DOHH2 (cell line): ENCODE data around the gene ZNF418.

Source experiments
- H3F3A ChIP-seq: fragments of 200-600 bp; sonication (generic), shearing (Covaris generic); 2 replicates; pipeline ENCODE4 v1.6.0; 2016; ENCODE audit warnings: antibody characterized with exemption, mild to moderate bottlenecking; ENCODE audit not compliant: control insufficient read depth, insufficient read depth
- H3K27ac ChIP-seq: fragments of 200-600 bp; sonication (generic); 2 replicates; pipeline ENCODE4 v1.5.1; 2014; ENCODE audit warnings: low read depth, mild to moderate bottlenecking, low read length, moderate library complexity
- H3K27me3 ChIP-seq: fragments of 200-600 bp; sonication (generic); 2 replicates; pipeline ENCODE4 v1.6.1; 2014; ENCODE audit warnings: mild to moderate bottlenecking, low read length, mixed read lengths; ENCODE audit not compliant: control insufficient read depth
- H3K36me3 ChIP-seq: fragments of 200-600 bp; sonication (generic); 2 replicates; pipeline ENCODE4 v1.6.1; 2014; ENCODE audit warnings: mild to moderate bottlenecking, low read length, moderate library complexity, mixed read lengths; ENCODE audit not compliant: control insufficient read depth
- H3K4me1 ChIP-seq: fragments of 200-600 bp; sonication (generic); 2 replicates; pipeline ENCODE4 v1.6.1; 2014; ENCODE audit warnings: mild to moderate bottlenecking, low read length, mixed read lengths; ENCODE audit not compliant: control insufficient read depth
- H3K4me2 ChIP-seq: fragments of 200-600 bp; sonication (generic); 2 replicates; pipeline ENCODE4 v1.6.0; 2014; ENCODE audit warnings: mild to moderate bottlenecking, low read length, moderate library complexity
- H3K4me3 ChIP-seq: fragments of 200-600 bp; sonication (generic); 2 replicates; pipeline ENCODE4 v1.5.1; 2014; ENCODE audit warnings: mild to moderate bottlenecking, low read length, mixed read lengths
- H3K79me2 ChIP-seq: fragments of 200-600 bp; sonication (generic); 2 replicates; pipeline ENCODE4 v1.6.1; 2014; ENCODE audit warnings: mild to moderate bottlenecking, low read length, mixed read lengths; ENCODE audit not compliant: control insufficient read depth
- H3K9me2 ChIP-seq: fragments of 200-600 bp; sonication (generic); replicated peaks from 2 replicates; pipeline ENCODE4 v1.6.1; 2014; ENCODE audit warnings: mild to moderate bottlenecking, low read length, mixed read lengths; ENCODE audit not compliant: control insufficient read depth
- H3K9me3 ChIP-seq: fragments of 200-600 bp; sonication (generic); 2 replicates; pipeline ENCODE4 v1.6.1; 2014; ENCODE audit warnings: antibody characterized with exemption, low read length, mixed read lengths; ENCODE audit not compliant: control insufficient read depth, insufficient read depth
- H4K20me1 ChIP-seq: fragments of 200-600 bp; sonication (generic); 2 replicates; pipeline ENCODE4 v1.6.0; 2014; ENCODE audit warnings: low read depth, mild to moderate bottlenecking, antibody characterized with exemption, low read length, moderate library complexity; ENCODE audit not compliant: control insufficient read depth, insufficient read depth
- CTCF ChIP-seq: fragments of 200-600 bp; sonication (generic); IDR thresholded peaks from one replicate; pipeline ENCODE4 v1.5.1; 2014; ENCODE audit warnings: antibody characterized with exemption, mild to moderate bottlenecking, low read depth, low read length; ENCODE audit not compliant: poor library complexity, severe bottlenecking
- EZH2phosphoT487 ChIP-seq: fragments of 200-600 bp; sonication (generic); IDR thresholded peaks from 2 replicates; pipeline ENCODE4 v1.6.1; 2017; ENCODE audit warnings: borderline replicate concordance, mild to moderate bottlenecking, antibody characterized with exemption, low read length, moderate library complexity, mixed read lengths

Gene ZNF418

GRCh38 chr19:57947088-57947418, 11.9 kb upstream of the ZNF418 start:
- Histone ChIP-seq H3K36me3 (peaks cover 3% of the 10 kb centered on the region), H3K4me2 (peak overlapping the region; percentile 64), H3K9me3 (peaks cover 57% of the 10 kb centered on the region; the same call in 1 of the 2 replicates), H3K4me3 (peak overlapping the region; percentile 78), H3K79me2 (no peaks in the 10 kb centered on the region; the same call in 1 of the 2 replicates), H3K4me1 (peaks cover 6% of the 10 kb centered on the region; the same call in 1 of the 2 replicates), H3K9me2 (no peaks in the 10 kb centered on the region), H4K20me1 (no peaks in the 10 kb centered on the region), H3K27me3 (no peaks in the 10 kb centered on the region), H3F3A (no peaks in the 10 kb centered on the region), H3K27ac (no peak overlapping the region)
- no peak for TF ChIP-seq CTCF
- TF ChIP-seq EZH2phosphoT487: no peak

GRCh38 chr19:57946316-57946715, 11.1 kb upstream of the ZNF418 start:
- TF ChIP-seq CTCF: no peak
- TF ChIP-seq EZH2phosphoT487: no peak
- Histone ChIP-seq H3K27ac (no peak overlapping the region), H3K9me2 (no peaks in the 10 kb centered on the region), H4K20me1 (no peaks in the 10 kb centered on the region), H3K79me2 (no peaks in the 10 kb centered on the region; the same call in 1 of the 2 replicates), H3K4me2 (peak overlapping the region; percentile 64), H3K4me1 (peaks cover 6% of the 10 kb centered on the region; the same call in 1 of the 2 replicates), H3K27me3 (no peaks in the 10 kb centered on the region), H3K9me3 (peaks cover 64% of the 10 kb centered on the region; the same call in 1 of the 2 replicates), H3K4me3 (peak overlapping the region; percentile 78), H3F3A (no peaks in the 10 kb centered on the region), H3K36me3 (peaks cover 10% of the 10 kb centered on the region)

- TF ChIP-seq CTCF: no peak
- TF ChIP-seq EZH2phosphoT487: no peak
- Histone ChIP-seq H3K9me2 (no peaks in the 10 kb centered on the region), H4K20me1 (no peaks in the 10 kb centered on the region), H3F3A (no peaks in the 10 kb centered on the region), H3K27ac (no peak overlapping the region), H3K79me2 (no peaks in the 10 kb centered on the region; the same call in 1 of the 2 replicates), H3K9me3 (peaks cover 43% of the 10 kb centered on the region; the same call in 1 of the 2 replicates), H3K36me3 (peaks cover 10% of the 10 kb centered on the region), H3K27me3 (no peaks in the 10 kb centered on the region), H3K4me3 (no peak overlapping the region), H3K4me1 (peaks cover 1% of the 10 kb centered on the region; the same call in 1 of the 2 replicates), H3K4me2 (no peak overlapping the region)
These were observed 6.4 kb upstream of the ZNF418 start for GRCh38 chr19:57941593-57941992.
